Prostate gland (tissue), 2 donors: Measurements from ENCODE around the gene RNF123.

ENCODE experiments used
- CTCF ChIP-seq, 4 experiments: fragments of 200-600 bp in 2 of 4; fragments of 450-650 bp in 2 of 4; sonication (generic) in 2 of 4; IDR thresholded peaks; 1 replicate in 3 of 4; 2 replicates in 1 of 4; pipeline ENCODE4 v1.5.1; 2016 to 2019; ENCODE audit warnings: antibody characterized with exemption in 4 of 4, mild to moderate bottlenecking in 2 of 4, moderate library complexity in 2 of 4
- POLR2A ChIP-seq: fragments of 450-650 bp; IDR thresholded peaks from one replicate; pipeline ENCODE4 v1.6.1; 2016; ENCODE audit warnings: antibody characterized with exemption, mild to moderate bottlenecking
- POLR2AphosphoS5 ChIP-seq: sonication (generic); formaldehyde crosslinking; IDR thresholded peaks from one replicate; pipeline ENCODE4 v1.6.1; 2017; ENCODE audit warnings: antibody characterized with exemption

DNA sequence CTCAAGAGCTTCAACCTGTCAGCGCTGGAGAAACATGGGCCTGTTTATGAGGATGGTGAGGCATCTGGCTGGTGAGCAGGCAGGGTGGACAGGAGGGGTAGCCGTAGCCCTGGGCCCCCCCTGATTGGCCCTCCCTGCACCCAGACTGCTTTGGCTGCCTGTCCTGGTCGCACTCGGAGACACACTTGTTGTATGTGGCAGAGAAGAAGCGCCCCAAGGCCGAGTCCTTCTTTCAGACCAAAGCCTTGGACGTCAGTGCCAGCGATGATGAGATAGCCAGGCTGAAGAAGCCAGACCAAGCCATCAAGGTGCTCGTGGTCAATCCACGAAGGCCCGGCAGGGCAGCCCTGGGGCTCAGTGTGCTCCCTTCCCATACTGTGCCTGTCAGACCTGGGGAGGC is 13.4 kb upstream of the RNF123 start:
- no peak for TF ChIP-seq POLR2A
- no peak for TF ChIP-seq CTCF (IDR thresholded peaks at IDR 0.05)
- TF ChIP-seq POLR2AphosphoS5 = no peak
